GM10266 (cell line): ENCODE data around the gene TOMM22.

Source experiments
- DNase-seq: peaks from one replicate; pipeline ENCODE4 v3.0.0; 2012; ENCODE audit errors: extremely low spot score
- CTCF ChIP-seq: IDR thresholded peaks from 2 replicates; pipeline ENCODE4 v1.5.1; 2012; ENCODE audit warnings: mild to moderate bottlenecking, low read depth; ENCODE audit not compliant: control insufficient read depth, insufficient read depth; ENCODE audit errors: missing control alignments

Gene TOMM22

GRCh38 chr22:38717244-38717643 lies 35.5 kb downstream of the TOMM22 start:
- no peak for DNase-seq
- TF ChIP-seq CTCF, result no peak

- TF ChIP-seq CTCF, result no peak
- DNase-seq, result no peak
Measured at GRCh38 chr22:38718414-38718813, 36.7 kb downstream of the TOMM22 start.

- TF ChIP-seq CTCF, result no peak
Measured at GRCh38 chr22:38719196-38719595, 37.4 kb downstream of the TOMM22 start.

GRCh38 chr22:38720350-38720749 lies 38.6 kb downstream of the TOMM22 start:
- no peak for TF ChIP-seq CTCF
- DNase-seq, result no peak

More at GRCh38 chr22:38719196-38719595, 37.4 kb downstream of the TOMM22 start:
- DNase-seq, result no peak

- no peak for DNase-seq
- no peak for TF ChIP-seq CTCF
Measured at GRCh38 chr22:38721551-38721950, 39.8 kb downstream of the TOMM22 start.

GRCh38 chr22:38724176-38724575 lies 42.4 kb downstream of the TOMM22 start:
- no peak for TF ChIP-seq CTCF
- no peak for DNase-seq

GRCh38 chr22:38724926-38725571 lies 43.3 kb downstream of the TOMM22 start:
- DNase-seq, result no peak
- peak; percentile 33 for TF ChIP-seq CTCF
